ENCODE measurements around the gene TNFRSF4.

The TNFRSF4 gene

DNA sequence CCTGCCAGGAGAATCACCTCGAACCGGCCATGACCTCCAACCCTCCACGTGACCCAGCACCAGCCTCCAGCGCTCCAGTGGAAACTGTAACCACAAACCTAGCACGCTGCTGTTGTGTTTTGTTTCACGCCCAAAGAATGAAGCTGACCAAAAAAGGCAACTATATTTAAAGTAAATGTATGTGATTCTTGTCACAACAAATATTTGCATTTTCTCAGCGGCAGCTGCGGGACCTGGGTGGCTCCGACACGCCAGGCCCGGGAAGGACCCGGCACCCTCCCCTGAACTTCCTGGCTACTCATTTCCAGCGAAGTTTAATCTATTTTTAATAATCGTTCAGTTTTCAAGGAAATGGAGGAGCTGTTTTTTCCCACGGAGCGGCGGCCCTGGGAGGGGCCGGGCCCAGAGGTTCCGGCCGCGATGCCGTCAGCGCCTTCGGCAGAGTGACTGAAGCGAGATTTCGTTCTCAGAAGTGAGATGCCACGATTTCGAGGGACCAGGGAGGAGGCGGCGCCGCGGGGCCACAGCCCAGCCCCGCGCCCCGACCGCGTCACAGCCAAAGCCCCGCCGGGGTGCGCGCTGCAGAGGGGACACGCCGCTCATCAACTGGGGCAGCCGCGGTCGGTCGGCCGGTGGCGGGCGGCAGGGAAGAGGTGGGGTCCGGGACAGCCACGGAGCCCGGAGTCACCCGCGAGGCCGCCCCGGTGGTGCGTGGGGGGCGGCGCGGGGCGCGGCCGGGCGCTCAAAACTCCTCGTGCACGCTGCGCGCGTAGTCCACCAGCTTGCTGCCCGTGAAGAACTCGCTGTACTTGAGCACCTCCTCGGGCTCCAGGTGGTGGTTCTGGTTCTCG, 3.0 kb upstream of the TNFRSF4 start:
- peak; percentile 58 for DNase-seq

DNA sequence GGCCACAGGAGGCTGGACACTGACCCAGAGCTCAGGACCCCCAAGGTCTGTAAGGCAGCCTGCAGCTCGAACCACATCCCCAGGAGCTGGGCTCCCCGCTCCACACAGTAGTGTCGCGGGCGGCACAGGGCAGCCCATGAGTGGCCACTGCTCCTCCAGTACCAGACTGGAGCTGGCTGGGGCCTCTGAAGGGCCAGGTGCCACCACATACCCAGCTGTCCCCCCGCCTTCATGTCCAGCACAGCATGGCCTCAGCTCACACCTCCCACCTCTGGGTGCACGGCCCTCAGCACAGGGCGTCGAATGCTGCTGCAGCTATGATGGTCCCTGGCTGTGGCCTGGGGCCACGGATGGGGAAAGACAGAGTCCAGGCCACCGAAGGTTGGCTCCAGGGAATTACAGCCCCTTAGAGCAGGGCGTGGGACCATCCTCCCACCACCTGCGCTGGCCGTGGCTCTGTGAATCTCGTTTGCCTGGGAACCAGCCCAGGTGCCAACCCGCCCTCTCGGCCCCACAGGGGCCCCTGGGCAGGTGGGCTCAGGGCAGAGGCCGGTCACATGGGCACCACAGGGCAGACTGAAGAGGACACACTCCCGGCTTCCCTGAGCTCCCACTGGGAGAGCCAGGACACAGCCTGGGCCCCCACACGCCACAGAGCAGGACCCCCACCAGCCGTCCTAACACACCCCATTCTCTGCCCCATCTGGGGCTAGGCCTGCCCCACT, 2.1 kb upstream of the TNFRSF4 start:
- DNase-seq: no peak

DNA sequence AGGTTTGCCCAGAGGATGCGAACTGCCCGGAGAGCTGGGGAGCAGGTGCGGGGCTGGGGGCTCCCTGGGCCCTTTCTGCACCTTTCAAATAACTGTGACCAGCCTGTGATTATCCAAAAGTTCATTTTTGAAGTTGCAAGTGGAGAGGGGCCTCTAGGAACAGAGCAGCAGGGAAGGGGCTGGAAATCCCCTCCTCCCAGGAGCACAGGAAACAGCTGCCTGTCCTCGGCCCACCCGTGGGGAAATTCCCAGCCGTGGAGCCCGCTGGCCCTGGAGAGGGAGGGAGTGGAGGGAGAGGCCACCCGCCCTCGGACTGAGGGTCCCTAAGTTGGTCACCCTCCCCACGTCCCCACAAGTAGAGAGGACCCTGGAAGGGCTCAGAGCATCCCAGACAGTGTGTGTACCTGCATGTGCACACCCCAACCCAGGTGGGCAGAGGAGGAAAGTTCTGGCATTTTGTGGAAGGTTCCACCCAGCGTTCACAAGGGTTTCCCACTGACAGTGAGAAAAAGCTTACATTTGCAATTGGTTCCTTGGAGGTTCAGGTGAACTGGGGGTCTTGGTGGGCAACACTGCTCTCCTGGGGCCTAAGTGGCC, 1.2 kb upstream of the TNFRSF4 start:
- no peak for DNase-seq

DNA sequence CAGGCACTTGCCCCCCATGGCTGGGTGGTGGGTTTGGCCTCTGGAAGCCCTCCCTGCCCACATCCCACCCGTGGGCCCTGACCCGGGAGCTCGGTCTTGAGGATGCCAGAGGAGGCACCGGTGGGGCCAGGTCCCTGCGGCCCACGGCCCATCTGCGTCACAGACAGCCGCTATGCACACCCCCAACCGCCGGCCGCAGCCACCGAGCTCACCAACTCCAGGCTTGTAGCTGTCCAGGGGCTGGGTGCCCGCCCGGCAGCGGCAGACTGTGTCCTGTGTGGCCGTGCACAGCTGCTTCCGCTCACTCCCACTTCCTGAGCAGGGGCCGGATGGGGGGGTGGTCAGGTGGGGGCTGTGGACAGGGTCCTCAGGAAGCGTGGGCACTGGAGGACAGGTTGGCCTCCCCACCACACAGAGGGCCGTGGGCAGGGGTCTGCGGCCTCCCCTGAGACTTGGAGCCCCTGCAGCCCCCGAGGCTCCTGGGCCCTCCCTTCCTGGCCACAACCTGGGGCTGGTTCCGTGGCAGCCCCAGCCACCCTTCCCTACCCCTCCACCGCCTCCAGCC, 1.1 kb downstream of the TNFRSF4 start:
- DNase-seq: peak; percentile 58

DNA sequence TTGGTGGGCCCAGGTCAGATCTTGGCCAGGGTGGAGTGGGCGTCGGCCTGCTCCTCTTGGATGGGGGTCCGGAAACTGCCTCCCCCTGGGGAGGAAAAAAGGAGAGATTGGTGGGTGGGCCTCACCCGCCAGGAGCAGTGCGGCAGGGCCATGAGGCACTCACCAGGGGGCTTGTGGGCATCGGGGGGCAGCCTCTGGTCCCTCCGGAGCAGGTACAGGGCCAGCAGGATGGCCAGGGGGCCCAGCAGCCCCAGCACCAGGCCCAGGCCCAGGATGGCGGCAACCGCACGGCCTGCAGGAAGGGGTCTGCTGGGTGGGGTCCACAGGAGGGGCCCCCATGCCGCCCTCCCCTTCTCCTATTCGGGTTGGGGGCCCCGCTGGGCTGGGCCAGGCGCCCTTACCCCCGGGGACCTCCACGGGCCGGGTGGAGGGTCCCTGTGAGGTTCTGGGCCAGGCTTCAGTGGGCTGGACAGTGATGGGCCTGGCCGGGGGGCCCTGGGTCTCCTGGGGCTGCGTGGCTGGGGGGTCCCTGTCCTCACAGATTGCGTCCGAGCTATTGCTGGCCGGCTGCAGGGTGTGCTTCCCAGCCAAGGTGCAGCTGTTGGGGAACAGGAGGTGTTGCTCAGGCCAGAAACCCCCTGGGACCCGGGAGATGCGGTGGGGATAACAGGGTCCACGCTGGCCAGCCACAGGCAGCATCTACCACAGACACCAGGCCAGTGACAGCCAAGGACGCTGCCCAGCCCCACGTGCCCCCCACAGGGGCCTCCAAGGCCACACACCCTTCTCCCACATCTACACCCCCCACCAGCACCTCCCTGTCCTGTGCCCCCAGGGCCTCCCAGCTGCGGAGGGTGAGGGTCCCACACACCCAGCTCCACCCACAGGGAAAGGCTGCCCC, 2.2 kb downstream of the TNFRSF4 start:
- peak; percentile 4 for DNase-seq

DNA sequence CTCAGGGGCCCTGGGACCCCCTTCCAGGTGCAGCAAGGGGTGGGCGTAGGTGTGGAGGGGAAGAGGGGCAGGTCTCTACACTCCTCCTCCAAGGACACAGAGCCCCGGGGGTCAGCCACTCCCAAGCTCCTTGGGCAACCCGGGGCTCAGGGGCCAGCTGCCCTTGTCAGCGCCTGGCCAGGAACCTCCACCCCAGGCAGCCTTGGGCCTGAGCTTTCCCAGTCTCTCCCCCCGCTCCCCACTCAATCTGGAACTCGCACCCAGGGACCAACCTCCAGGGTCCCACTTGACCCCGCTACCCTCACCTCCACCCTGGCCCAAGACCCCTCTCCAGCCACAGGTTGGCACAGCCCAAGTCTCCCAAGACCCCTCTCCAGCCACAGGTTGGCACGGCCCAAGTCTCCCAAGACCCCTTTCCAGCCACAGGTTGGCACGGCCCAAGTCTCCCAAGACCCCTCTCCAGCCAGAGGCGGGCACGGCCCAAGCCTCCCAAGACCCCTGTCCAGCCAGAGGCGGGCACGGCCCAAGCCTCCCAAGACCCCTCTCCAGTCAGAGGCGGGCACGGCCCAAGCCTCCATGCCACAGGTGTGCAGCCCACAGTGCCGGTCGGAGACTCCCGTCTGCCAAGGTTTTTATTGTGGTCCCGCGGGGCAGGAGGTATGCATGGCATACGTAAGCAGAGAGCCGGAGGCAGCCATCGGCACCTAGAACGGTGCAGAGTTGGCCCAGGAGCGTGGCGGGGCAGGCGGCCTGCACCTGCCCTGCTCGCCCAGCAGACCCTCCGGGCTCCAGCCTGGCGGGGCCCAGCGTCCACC, 3.0 kb downstream of the TNFRSF4 start:
- no peak for DNase-seq

DNA sequence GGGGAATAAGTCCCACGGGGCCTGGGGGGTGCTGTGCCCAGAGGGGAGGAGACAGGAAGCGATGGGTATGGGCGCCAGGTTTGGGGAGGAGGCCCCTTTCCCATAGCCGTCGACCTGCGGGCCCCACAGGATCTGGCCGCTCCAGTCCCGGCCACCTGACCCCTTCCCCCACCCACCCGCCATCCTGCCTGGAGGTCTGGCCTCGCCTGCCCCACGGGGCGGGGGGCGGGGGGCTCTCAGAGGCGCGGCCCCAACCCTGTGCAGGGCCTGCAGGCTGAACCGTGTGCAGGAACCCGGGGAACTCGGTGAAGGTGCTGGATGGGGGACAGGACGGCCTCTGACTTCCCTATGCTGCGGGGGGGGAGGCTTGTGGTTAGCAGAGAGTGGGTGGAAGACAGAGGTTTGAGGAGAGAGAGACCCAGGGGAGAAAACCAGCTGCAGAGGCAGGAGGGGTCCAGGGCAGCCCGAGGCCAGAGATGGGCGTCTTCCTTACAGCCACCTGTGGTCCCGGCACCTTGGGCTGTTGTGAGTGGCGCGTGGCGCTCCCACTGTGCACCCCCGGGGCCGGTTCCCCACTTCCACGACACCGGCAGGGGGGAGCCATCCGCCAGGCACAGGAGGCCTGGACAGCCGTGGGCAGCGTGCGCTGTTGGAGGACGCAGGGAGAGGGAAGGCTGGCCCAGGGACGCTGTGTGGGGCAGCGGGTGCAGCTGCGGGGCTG, 5.1 kb downstream of the TNFRSF4 start:
- DNase-seq: peak; percentile 56

DNA sequence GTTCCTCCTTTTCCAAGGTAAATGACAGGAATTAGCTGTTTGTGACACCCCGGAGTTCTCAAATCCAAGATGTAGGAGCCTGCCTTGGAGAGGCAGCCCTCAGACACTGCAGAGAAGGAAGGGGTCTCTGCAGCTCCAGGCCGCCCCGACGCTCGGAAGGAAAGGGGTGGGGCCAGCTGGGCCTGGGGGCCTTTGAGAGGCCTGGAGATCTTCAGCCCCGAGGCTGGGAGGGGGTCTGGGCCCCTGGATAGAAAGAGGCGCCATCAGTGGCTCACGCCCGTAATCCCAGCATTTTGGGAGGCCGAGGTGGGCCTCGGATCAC, 6.4 kb downstream of the TNFRSF4 start:
- DNase-seq: no peak

DNA sequence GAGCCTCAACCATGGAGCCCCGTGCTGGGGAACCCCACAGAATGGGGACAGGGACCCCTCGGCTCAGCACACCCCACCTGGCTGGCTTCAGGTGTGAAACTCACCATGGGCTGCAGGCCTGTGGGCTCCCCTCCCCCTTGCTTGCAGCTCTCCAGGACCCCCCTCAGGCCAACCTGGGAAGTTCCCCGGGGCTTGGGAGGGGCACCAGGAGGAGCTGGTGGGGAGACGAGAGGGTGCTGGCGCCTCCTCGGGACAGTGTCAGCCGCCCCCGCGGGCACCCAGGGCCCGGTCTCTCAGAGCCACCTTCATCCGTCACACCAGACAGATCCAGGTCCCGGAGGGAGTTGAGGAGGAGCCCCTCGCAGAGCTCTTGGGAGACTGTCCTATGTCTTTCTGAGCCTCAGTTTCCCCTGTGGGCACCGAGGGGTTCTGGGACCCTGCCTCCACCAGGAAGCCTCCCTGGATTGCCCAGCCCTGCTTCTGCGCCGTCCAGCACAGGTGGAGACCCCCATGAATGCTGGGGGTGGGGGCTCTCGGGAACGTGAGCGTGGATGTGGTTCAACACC, 6.9 kb downstream of the TNFRSF4 start:
- DNase-seq: no peak

DNA sequence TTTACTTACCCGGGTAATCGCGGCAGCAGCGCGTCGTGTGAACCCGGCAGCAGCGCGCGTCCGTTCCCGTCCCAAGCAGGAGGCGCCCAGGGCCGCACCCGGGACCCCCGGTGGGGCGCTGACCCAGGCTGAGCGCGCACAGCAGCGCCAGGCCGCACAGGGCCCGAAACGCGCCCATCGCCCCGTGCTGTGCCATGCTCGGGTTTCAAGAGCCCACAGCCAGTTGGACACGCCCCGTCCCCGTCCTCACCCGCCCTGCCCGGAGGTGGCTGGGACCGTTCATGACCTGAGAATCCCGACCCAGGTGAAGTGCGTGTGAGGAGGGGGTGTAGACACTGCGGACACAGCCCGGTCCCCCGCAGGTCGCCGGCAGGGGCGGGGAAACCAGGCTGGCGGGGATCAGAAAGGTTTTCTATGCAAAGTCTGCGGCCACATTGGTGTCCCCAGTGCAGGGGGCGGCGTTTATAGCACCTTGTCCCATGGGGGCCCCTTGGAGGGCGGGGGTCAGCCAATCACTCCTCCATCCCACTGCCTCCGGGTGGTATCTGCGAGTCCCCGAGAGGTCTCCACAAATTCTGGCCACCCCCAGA, 7.5 kb downstream of the TNFRSF4 start, which contains the start of gene TNFRSF18:
Gene TNFRSF18 (minus strand): TSS at position 217 of the 590 bp plus-strand sequence. CDS start 21 bp downstream, at position 196.
- peak; percentile 66 for DNase-seq

DNA sequence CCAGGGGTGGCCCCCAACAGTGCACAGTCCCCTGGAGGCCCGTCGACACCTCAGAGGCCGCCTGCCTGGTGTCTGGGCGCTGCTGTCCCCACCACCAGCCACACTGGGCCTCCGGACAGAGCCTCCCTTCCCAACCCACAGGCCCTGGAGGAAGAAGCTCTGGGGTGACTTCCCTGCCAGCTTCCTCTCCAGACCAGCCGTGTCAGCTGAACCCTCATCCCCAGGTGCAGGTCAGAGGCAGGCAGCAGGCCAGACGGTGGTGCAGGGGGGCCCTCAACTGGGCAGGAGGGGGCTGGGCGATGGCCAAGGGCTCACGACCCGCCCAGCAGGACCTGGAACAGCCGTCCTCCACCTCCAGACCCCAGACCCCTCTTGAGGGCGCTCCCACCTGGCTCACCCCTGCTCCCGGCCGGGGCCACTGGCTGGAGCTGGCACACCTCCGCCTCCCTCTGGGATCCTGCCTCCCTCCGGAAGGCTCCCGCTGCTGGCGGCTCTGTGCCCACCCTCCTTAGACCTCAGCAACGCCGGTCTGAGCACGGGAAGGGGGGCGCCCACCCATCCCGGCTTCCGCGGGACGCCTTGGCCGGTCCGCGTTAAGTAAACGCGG, 8.1 kb downstream of the TNFRSF4 start:
- no peak for DNase-seq

DNA sequence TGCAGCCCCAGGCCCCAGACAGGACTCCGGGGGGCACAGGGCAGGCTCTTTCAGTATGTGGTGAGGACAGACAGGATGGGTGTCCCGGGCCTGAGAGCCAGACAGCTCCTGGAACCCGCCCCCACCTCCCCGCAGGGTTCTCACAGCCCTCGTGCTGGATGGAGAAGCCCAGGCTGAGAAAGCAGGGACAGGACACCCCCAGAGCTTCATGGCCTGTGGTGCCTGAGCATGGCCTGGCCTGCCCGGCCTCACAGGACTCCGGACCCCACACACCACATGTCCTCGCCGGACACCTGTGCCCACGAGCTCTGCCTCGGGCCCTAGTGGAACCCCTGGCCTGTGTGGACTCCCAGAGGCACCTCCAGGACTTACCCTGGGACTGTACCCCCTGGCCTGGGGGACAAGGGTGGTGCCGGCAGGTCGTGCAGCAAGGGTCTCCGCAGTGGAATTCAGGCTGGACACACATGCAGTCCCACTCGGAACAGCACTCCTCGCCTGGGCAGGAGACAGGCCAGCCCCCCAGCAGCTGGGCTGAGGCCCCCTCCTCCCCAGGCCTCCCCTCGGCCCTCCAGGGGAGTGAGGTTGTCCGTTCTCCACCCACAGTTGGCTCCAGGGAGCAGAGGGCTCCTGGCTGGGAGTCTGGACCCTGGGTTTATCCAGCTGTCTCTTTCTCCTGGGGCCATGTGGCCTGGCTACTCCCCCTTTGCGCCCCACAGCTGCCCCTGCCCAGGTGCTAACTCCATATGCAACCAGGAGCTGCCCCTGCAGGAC, 8.8 kb downstream of the TNFRSF4 start:
- DNase-seq: no peak

DNA sequence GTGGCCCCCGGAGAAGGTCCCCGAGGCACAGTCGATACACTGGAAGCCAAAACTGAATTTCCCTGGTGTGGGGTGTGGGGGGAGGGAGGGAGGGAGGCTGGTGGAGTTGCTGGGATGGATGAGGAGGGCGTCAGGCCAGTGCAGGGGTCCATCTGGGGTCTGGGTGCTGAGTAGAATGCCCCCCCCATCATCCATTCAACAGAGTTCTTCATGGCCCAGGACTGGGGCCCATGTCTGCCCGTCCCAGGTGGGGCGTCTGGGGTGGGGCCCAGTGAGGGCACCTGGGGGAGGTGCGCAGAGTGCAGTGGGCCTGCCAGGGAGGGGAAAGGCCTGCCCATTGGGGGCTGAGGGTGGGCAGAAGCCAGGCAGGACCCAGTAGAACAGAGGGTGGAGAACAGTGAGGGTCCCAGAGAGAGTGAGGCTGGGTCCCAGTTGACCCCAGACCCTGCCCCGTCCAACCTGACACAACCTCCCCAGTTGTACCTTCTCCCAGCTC, 9.5 kb downstream of the TNFRSF4 start:
- DNase-seq: no peak

DNA sequence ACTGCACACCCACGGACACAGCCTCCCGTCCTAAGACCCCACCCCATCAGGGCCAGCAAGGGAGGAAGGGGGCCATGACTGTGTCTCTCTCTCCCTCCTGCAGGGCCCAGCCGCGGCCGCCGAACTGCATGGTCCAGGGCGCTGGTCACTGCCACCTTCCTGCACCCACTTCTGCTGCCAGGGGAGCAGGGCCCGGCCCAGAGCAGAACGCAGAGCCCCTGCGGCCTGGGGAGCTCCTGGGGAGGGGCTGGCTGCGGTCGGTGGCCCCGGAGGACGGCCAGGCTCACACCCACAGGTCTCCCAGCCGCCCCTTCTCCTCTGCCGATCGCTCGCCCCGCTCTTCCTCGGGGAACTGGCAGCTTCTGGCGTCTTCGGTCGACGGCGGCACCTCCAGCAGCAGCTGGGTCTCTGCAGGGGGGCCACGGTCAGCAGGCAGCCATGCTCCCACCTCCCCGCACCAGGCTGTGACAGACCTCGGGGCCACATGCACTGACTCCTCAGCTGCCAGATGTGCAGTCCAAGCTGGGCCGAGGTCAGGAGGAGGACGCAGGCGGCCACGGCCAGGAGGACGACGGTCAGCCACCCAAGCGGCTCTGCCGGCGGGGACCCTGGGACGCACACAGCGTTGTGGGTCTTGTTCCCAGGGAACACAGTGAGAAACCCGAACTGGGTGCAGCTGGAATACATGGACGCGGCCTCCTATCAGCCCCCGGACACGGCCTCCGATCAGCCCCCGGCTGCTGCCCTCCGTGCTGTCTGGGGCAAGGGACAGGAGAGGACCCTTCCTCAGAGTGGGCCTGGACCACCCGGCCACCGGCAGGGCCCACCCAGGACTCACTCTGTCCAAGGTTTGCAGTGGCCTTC, 10.2 kb downstream of the TNFRSF4 start:
- DNase-seq: no peak

DNA sequence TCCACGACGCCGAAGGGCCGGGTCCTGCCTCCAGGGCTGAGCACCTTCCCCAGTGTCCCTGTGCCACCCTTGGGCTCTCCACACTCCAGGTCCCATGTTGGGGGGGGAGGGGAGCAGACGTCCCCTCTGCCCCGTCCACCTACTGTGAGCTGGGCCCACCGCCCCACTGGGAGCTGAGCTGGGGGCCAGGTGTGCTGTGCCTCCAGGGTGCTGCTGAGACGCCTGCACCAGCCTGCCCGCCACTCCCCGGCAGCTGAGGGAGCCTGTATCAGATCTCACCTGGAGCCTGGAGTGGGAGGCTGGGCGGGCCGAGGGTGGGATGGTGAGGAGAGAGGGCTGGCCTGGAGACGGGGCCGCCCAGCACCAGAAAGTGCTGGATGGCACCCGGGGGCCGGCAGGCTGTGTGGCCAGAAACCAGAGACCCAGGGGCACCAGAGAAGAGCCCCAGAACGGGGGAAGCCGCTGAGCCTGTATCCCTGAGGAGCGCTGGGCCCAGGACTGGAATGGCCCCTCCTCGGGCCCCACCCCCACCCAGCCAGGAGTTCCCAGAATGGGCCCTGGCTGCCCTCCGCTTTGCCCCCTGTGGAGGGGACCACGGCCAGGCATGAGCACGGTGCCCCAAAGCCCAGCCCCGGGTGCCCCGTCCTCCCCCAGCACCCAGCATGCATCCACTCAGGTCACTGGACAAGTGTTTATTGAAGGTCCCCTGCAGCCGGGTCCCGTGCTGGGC, 11.0 kb downstream of the TNFRSF4 start:
- no peak for DNase-seq

DNA sequence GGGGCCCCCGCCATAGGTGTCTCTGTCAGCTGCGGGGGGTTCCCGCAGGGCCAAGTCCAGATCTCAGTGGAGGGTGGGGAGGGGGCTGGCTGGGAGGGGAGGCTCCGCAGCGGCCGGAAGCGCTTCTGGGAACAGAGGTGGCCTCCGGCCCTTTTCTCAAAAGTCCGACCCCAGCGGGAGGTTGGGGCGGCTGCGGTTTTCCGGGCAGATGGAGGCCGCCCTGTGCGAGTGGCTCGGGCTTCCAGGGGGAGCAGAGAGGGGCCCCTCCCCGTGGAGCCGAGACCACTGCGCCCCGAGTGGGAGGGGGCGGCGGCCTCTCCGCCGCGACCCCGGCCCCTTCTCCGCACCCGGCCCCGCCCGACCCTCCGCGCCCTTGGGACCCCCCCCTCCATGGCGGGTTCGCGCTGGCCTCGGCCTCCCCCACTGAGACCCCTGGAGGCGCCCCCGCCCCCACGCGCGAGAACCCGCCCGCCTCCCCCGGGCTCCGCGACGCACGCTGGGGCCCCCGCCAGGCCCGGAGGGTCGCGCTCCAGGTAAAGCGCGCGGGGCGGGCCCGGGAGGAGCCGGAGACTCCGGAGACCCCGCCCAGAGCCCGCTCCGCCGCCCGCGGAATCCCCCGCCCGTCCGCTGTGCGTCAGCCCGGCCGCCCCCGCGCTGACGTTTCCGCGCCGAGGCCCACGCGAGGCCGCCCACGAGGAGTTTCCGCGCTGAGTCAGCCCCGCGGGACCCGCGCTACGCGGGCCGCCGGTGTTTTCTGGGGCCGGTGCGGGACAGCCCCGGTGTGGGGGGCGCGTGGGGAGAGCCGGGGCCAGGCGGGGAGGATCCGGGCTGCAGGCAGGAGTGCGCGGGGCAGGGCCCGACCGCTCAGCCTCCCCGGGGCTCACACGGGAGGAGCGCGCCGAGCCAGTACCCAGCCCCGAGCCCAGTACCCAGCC, 12.8 kb downstream of the TNFRSF4 start:
- peak; percentile 91 for DNase-seq

All from CD4-positive, alpha-beta T cell treated with Interleukin-17A for 4 hours (primary cell).